Stomach (tissue), 9 donors: Measurements from ENCODE around the gene SLC25A23. TPM values are rescaled to one million over a fixed set of nuclear protein-coding genes. Genes with fewer than 3 reads are reported as not detected.

Experiments
- DNase-seq, 2 donors: peaks; one replicate each; pipeline versions ENCODE4 v3.0.0 to v3.0.0-alpha.2; 2013 to 2019
- H3K27ac ChIP-seq, 5 donors: fragments of 200-600 bp in 4 of 5; sonication (generic) in 4 of 5; one replicate each; pipeline ENCODE4 v1.5.1; 2013 to 2019; ENCODE audit warnings: mild to moderate bottlenecking in 1 of 5, moderate library complexity in 1 of 5
- H3K27me3 ChIP-seq, 3 donors: fragments of 200-600 bp; sonication (generic); one replicate each; pipeline ENCODE4 v1.5.1; 2017 to 2019; ENCODE audit warnings: mixed run types in 1 of 3
- H3K36me3 ChIP-seq, 4 donors: fragments of 200-600 bp; sonication (generic); 1 replicate in 3 of 4; 2 replicates in 1 of 4; pipeline ENCODE4 v1.5.1; 2016 to 2019
- H3K4me1 ChIP-seq, 4 donors: fragments of 200-600 bp; sonication (generic); one replicate each; pipeline ENCODE4 v1.5.1; 2016 to 2019
- H3K4me3 ChIP-seq, 4 donors: fragments of 200-600 bp; sonication (generic) in 3 of 4; one replicate each; pipeline ENCODE4 v1.5.1; 2016 to 2019; ENCODE audit warnings: mild to moderate bottlenecking in 1 of 4
- H3K9me3 ChIP-seq, 4 donors: fragments of 200-600 bp; sonication (generic); one replicate each; pipeline ENCODE4 v1.5.1; 2016 to 2019
- EP300 ChIP-seq: sonication (generic); formaldehyde crosslinking; IDR thresholded peaks from one replicate; pipeline ENCODE4 v1.6.1; 2017; ENCODE audit warnings: antibody characterized with exemption
- POLR2A ChIP-seq, 4 donors: fragments of 450-650 bp; IDR thresholded peaks; one replicate each; pipeline ENCODE4 v1.6.1; 2016; ENCODE audit warnings: antibody characterized with exemption in 4 of 4, control low read depth in 2 of 4, mild to moderate bottlenecking in 1 of 4, moderate library complexity in 1 of 4
- POLR2AphosphoS5 ChIP-seq, 3 donors: sonication (generic); formaldehyde crosslinking; IDR thresholded peaks; one replicate each; pipeline ENCODE4 v1.6.1; 2016; ENCODE audit warnings: antibody characterized with exemption in 3 of 3
- WGBS, 5 donors: extraction: QIAGEN DNeasy Blood & Tissue Kit in 3 of 5; methylation state at CpG; one replicate each; pipeline versions ENCODE4 v1.1.5 to v1.1.7; 2013 to 2018; 5-methylcytosine and 5-hydroxymethylcytosine counted together
- intact Hi-C: fragments of 100-400 bp; cut with DNase I; formaldehyde crosslinking; loops from one replicate; pipeline ENCODE4 v1.15.1; 2023; ENCODE audit warnings: low total_unique reads
- polyA plus RNA-seq, 3 donors: library from polyadenylated mRNA; stranded (reverse); fragments of 200-250 nt; gene quantifications; one replicate each; pipeline ENCODE4 v1.2.3, GENCODE V29; 2013
- total RNA-seq, 5 donors: library from RNA; depleted of rRNA; stranded (reverse); fragments of >200 nt; gene quantifications; one replicate each; pipeline versions ENCODE4 v1.1.0 to v1.2.3, GENCODE V29; 2014 to 2016
- TF ChIP-seq, protein P1 (sequence below), 7 experiments: fragments of 450-650 bp in 4 of 7; fragments of 200-600 bp in 3 of 7; sonication (generic) in 3 of 7; IDR thresholded peaks; one replicate each; pipeline ENCODE4 v1.5.1; 2016 to 2019; ENCODE audit warnings: antibody characterized with exemption in 7 of 7, control low read depth in 2 of 7, mild to moderate bottlenecking in 1 of 7
- donor health status: healthy with polysubstance abuse.
- donor health status: Bipolar disorder and iron deficiency.
- donor health status: healthy.

The SLC25A23 gene
- total and polyA plus RNA-seq, 8 donors = 20.7 to 191 (median 38.3) TPM

DNA sequence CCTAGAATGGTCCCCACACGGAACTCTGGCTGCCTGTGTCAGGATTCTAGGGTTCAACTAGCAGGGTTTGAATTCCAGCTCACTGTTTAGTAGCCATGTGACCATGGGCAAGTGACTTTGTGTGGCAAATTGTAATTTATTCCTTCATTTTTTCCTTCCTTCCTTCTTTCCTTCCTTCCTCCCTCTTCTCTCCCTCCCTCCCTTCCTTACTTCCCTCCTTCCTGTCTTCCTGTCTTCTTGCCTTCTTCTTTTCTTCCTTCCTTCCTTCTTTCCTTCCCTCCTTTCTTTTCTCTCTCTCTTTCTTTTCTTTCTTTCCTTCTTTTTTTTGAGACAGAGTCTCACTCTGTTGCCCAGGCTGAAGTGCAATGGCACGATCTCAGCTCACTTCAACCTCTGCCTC, 30.5 kb upstream of the SLC25A23 start:
- intact Hi-C loops = no loop called here
- Histone ChIP-seq H3K27me3 (peaks cover 0 to 8% (median 0%) of the 10 kb centered on the region in 3 donors), H3K4me3 (no peak overlapping the region), H3K9me3 (peaks cover 0 to 12% (median 9%) of the 10 kb centered on the region in 4 donors), H3K27ac (no peak overlapping the region), H3K36me3 (no peaks in the 10 kb centered on the region), H3K4me1 (no peaks in the 10 kb centered on the region)
- DNase-seq = no peak
- TF ChIP-seq POLR2AphosphoS5 (IDR thresholded peaks at IDR 0.05) (no peak), POLR2A (IDR thresholded peaks at IDR 0.05) (no peak)
- WGBS, 5 donors = 59 to 73% (median 64%) methylated on average over 2 of the region's 2 CpGs

DNA sequence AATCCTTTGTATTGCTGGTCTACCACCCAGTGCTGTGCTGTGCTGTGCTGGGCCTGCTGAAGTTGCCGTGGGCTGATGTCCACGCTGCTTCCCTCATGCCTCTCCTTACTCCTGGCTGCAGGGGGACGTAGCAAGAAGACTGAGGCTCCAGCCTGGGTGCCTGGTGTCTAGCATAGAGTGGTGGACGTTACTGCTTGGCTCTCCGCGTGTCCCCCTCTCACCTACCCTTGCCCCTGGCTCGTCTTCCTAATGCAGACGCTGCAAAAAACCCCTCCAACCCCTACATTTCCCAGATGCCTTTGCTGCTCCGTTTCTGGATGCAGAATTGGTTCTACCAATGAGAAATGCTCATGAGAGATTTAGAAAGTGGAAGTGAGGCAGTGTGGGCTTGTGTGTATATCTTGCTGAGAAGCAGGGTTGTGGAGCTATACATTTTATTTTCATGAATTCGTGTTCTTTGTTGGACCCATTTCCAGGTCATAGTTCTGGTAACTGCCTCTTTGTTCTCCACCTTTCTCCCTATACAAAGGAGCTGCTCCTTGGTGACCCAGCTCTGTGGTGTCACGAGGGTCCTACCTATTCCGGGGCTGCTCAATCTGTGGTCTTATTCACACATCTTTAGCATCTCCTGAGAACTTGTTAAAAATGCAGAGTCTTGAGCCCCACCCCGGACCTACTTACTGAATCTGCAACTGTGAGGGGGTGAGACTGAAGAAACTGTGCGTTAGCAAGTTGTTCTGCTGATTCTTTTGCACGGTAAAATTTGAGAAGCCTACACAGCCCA, 29.9 kb upstream of the SLC25A23 start:
- peak overlapping the region in 1 of 4 donors; percentile 3 for H3K4me3 ChIP-seq
- peaks cover 0 to 8% (median 0%) of the 10 kb centered on the region in 3 donors for H3K27me3 ChIP-seq
- no peak for DNase-seq
- WGBS, 5 donors = 39 to 46% (median 41%) methylated on average over 15 of the region's 15 CpGs
- no peaks in the 10 kb centered on the region for H3K4me1 ChIP-seq
- intact Hi-C loops = no loop called here
- H3K9me3 ChIP-seq = peaks cover 0 to 12% (median 9%) of the 10 kb centered on the region in 4 donors
- no peak overlapping the region for H3K27ac ChIP-seq
- no peak for TF ChIP-seq POLR2AphosphoS5 (IDR thresholded peaks at IDR 0.05)
- TF ChIP-seq POLR2A (IDR thresholded peaks at IDR 0.05) = no peak
- TF ChIP-seq, protein P1, sequence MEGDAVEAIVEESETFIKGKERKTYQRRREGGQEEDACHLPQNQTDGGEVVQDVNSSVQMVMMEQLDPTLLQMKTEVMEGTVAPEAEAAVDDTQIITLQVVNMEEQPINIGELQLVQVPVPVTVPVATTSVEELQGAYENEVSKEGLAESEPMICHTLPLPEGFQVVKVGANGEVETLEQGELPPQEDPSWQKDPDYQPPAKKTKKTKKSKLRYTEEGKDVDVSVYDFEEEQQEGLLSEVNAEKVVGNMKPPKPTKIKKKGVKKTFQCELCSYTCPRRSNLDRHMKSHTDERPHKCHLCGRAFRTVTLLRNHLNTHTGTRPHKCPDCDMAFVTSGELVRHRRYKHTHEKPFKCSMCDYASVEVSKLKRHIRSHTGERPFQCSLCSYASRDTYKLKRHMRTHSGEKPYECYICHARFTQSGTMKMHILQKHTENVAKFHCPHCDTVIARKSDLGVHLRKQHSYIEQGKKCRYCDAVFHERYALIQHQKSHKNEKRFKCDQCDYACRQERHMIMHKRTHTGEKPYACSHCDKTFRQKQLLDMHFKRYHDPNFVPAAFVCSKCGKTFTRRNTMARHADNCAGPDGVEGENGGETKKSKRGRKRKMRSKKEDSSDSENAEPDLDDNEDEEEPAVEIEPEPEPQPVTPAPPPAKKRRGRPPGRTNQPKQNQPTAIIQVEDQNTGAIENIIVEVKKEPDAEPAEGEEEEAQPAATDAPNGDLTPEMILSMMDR (IDR thresholded peaks at IDR 0.05) = no peak
- TF ChIP-seq EP300 = no peak
- no peaks in the 10 kb centered on the region for H3K36me3 ChIP-seq

DNA sequence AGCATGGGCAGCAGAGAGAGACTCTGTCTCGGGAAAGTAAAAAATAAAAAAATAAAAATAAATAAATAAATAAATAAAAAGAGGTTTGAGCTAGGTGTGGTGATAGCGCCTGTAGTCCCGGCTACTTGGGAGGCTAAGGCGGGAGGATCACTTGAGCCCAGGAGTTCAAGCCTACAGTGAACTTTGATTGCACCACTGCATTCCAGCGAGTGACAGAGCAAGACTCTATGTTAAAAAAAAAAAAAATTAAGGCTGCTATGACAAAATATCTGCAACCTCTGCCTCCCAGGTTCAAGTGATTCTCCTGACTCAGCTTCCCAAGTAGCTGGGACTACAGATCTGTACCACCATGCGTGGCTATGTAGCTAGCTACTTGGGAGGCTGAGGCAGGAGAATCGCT, 25.2 kb upstream of the SLC25A23 start:
- Histone ChIP-seq H3K9me3 (no peaks in the 10 kb centered on the region), H3K36me3 (no peaks in the 10 kb centered on the region), H3K27ac (no peak overlapping the region), H3K27me3 (peaks cover 0 to 16% (median 0%) of the 10 kb centered on the region in 3 donors), H3K4me3 (no peak overlapping the region), H3K4me1 (no peaks in the 10 kb centered on the region)
- TF ChIP-seq EP300 (no peak), POLR2AphosphoS5 (IDR thresholded peaks at IDR 0.05) (no peak), POLR2A (IDR thresholded peaks at IDR 0.05) (no peak)
- TF ChIP-seq, protein P1 (IDR thresholded peaks at IDR 0.05) = no peak
- intact Hi-C loops = no loop called here
- 85 to 92% (median 88%) methylated on average over 7 of the region's 7 CpGs for WGBS, 5 donors
- DNase-seq = no peak

DNA sequence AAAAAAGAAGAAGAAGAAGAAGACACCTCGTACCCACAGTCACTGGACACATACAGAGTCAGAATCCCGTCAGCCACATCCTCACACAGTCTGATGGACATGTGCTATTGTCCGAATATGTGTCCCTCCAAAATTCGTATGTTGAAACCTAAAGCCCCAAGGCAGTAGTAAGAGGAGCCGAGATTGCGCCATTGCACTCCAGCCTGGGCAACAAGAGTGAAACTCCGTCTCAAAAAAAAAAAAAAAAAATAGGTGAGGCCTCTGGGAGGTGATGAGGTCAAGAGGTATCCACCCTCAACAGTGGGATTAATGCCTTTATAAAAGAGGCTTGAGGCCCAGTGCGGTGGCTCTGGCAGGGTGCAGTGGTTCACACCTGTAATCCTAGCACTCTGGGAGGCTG, 24.6 kb upstream of the SLC25A23 start:
- DNase-seq = no peak
- H3K9me3 ChIP-seq = no peaks in the 10 kb centered on the region
- H3K4me1 ChIP-seq = no peaks in the 10 kb centered on the region
- TF ChIP-seq EP300 (no peak), POLR2AphosphoS5 (IDR thresholded peaks at IDR 0.05) (no peak), POLR2A (IDR thresholded peaks at IDR 0.05) (no peak)
- TF ChIP-seq, protein P1 (IDR thresholded peaks at IDR 0.05) = no peak
- intact Hi-C loops = no loop called here
- WGBS, 5 donors = 83 to 89% (median 88%) methylated on average over 8 of the region's 8 CpGs
- H3K27me3 ChIP-seq = peaks cover 0 to 22% (median 0%) of the 10 kb centered on the region in 3 donors
- no peak overlapping the region for H3K27ac ChIP-seq
- H3K4me3 ChIP-seq = no peak overlapping the region
- H3K36me3 ChIP-seq = no peaks in the 10 kb centered on the region

DNA sequence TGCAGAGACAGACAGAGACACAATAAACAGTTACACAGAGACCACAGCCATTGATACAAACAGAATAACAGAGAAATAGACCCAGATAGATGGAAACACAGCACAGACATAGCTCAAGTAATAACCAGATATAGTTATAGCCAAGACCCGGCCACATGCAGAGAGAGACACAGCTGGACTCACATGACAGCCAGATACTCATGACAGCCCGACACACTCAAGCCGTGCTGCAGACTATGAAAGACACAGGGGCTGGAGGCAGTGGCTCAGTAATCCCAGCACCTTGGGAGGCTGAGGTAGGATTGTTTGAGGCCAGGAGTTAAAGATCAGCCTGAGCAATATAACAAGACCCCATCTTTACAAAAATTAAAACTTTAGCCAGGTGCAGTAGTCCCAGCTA, 23.6 kb upstream of the SLC25A23 start:
- Histone ChIP-seq H3K9me3 (no peaks in the 10 kb centered on the region), H3K36me3 (no peaks in the 10 kb centered on the region), H3K27me3 (peaks cover 0 to 32% (median 0%) of the 10 kb centered on the region in 3 donors), H3K4me1 (no peaks in the 10 kb centered on the region), H3K27ac (no peak overlapping the region), H3K4me3 (no peak overlapping the region)
- TF ChIP-seq, protein P1 (IDR thresholded peaks at IDR 0.05) = no peak
- no peak for TF ChIP-seq POLR2AphosphoS5 (IDR thresholded peaks at IDR 0.05)
- no peak for TF ChIP-seq POLR2A (IDR thresholded peaks at IDR 0.05)
- TF ChIP-seq EP300 = no peak
- no peak for DNase-seq
- 48 to 55% (median 51%) methylated on average over 3 of the region's 3 CpGs for WGBS, 5 donors
- intact Hi-C loops = no loop called here
